Loucy (cell line): ENCODE results near the gene DDO.

Experiments used
- EZH2phosphoT487 ChIP-seq: fragments of 200-600 bp; IDR thresholded peaks from 2 replicates; pipeline ENCODE4 v1.6.1; 2018; ENCODE audit warnings: antibody characterized with exemption, mild to moderate bottlenecking, moderate library complexity, borderline replicate concordance
- TF ChIP-seq, protein P1 (sequence below): fragments of 200-600 bp; sonication (generic); conservative IDR thresholded peaks from 2 replicates; pipeline ENCODE4 v1.5.1; 2014; ENCODE audit warnings: mild to moderate bottlenecking, antibody characterized with exemption, low read length

DNA sequence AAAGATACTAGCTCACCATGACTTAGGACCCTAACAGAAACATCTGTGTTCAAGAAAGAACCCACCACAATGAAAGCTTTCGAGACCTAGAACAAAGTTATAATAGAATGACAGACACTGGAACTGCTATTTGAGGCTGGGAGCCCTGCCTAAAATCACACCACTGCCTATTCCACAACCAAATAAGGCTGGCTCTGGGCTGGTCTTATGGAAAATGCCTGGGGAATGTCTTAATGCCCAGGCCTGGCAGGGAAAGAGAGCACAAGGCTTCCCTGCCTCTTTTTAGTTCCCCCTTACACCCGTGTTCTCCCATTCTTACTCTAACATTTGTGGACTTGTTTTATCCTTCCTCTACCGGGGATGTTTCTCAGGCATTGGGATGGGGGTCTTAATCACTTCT lies 51.6 kb downstream of the DDO start:
- TF ChIP-seq, protein P1, sequence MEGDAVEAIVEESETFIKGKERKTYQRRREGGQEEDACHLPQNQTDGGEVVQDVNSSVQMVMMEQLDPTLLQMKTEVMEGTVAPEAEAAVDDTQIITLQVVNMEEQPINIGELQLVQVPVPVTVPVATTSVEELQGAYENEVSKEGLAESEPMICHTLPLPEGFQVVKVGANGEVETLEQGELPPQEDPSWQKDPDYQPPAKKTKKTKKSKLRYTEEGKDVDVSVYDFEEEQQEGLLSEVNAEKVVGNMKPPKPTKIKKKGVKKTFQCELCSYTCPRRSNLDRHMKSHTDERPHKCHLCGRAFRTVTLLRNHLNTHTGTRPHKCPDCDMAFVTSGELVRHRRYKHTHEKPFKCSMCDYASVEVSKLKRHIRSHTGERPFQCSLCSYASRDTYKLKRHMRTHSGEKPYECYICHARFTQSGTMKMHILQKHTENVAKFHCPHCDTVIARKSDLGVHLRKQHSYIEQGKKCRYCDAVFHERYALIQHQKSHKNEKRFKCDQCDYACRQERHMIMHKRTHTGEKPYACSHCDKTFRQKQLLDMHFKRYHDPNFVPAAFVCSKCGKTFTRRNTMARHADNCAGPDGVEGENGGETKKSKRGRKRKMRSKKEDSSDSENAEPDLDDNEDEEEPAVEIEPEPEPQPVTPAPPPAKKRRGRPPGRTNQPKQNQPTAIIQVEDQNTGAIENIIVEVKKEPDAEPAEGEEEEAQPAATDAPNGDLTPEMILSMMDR: no peak
- no peak for TF ChIP-seq EZH2phosphoT487
